GM12875 (cell line): Measurements from ENCODE around the gene PIK3C2G.

ENCODE experiments used
- H3K4me3 ChIP-seq: one replicate; pipeline ENCODE4 v1.5.1; 2011; ENCODE audit warnings: low read depth, low read length, control low read depth
- CTCF ChIP-seq: IDR thresholded peaks from 2 replicates; pipeline ENCODE4 v1.5.1; 2011; ENCODE audit warnings: low read depth, mild to moderate bottlenecking, control low read depth, inconsistent platforms, low read length, moderate library complexity, borderline replicate concordance; ENCODE audit not compliant: insufficient read depth

Gene PIK3C2G

GRCh38 chr12:18646286-18646890, 385.1 kb downstream of the PIK3C2G start:
- no peak for TF ChIP-seq CTCF
- no peak overlapping the region for H3K4me3 ChIP-seq

- no peak for TF ChIP-seq CTCF
Measured at GRCh38 chr12:18651525-18651924, 390.2 kb downstream of the PIK3C2G start.

GRCh38 chr12:18652596-18652995, 391.3 kb downstream of the PIK3C2G start:
- no peak for TF ChIP-seq CTCF
- no peak overlapping the region for H3K4me3 ChIP-seq

More at GRCh38 chr12:18651525-18651924, 390.2 kb downstream of the PIK3C2G start:
- H3K4me3 ChIP-seq: no peak overlapping the region

- H3K4me3 ChIP-seq: no peak overlapping the region
- TF ChIP-seq CTCF: no peak
Measured at GRCh38 chr12:18653465-18653864, 392.1 kb downstream of the PIK3C2G start.

- H3K4me3 ChIP-seq: no peak overlapping the region
- TF ChIP-seq CTCF: no peak
Measured at GRCh38 chr12:18655351-18655750, 394.0 kb downstream of the PIK3C2G start.

- no peak for TF ChIP-seq CTCF
- H3K4me3 ChIP-seq: no peak overlapping the region
Measured at GRCh38 chr12:18658179-18658578, 396.9 kb downstream of the PIK3C2G start.

- no peak for TF ChIP-seq CTCF
Measured at GRCh38 chr12:18658829-18659228, 397.5 kb downstream of the PIK3C2G start.

More at GRCh38 chr12:18658829-18659228, 397.5 kb downstream of the PIK3C2G start:
- no peak overlapping the region for H3K4me3 ChIP-seq
